Measurements from ENCODE around the gene SHMT1. TPM values are rescaled to one million over a fixed set of nuclear protein-coding genes. Genes with fewer than 3 reads are reported as not detected.

Gene SHMT1
- total RNA-seq, 4 donors from 2014 or later, result 17.4 to 30.6 (median 24.0) TPM

DNA sequence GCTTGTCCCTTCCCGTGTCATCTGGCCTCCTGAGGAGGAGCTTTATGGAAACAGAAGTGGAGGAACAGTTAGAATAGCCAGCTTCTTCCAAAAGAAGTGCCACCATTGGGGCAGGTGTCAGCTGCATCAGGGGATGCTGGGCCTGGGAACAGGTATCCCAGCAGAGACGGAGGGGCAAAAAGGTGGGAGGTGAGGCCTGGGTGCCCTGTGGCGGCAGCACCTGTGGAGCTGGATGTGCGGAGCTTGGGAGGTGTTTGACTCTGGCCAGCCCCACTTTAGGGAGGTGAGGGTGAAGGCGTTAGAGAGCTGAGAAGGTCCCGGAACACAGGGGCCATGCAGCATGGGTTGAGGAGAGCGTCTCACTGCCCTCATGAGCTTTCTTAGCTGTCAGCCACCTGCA is 43.0 kb downstream of the SHMT1 start:
- 73% methylated on average over 5 of the region's 7 CpGs for WGBS
- intact Hi-C loops (cut with DNase I), result no loop called here
- H3K27me3 ChIP-seq, result no peaks in the 10 kb centered on the region
- no peak for DNase-seq (ENCODE audit: extremely low spot score)
- no peak overlapping the region for H3K27ac ChIP-seq (replicated peaks in 1 of 4)
- TF ChIP-seq POLR2AphosphoS5 (IDR thresholded peaks at IDR 0.05) (no peak), CTCF (IDR thresholded peaks at IDR 0.05) (no peak), EP300 (IDR thresholded peaks at IDR 0.05) (no peak), POLR2A (IDR thresholded peaks at IDR 0.05; ENCODE audit: low read depth) (no peak)
- no peaks in the 10 kb centered on the region for H3K9me3 ChIP-seq
- peak overlapping the region in 2 of 4 donors; percentile 1 to 8 for H3K4me3 ChIP-seq
- peaks cover 30 to 79% (median 73%) of the 10 kb centered on the region in 4 donors for H3K36me3 ChIP-seq
- H3K4me1 ChIP-seq, result peaks cover 52 to 79% (median 60%) of the 10 kb centered on the region in 4 donors

DNA sequence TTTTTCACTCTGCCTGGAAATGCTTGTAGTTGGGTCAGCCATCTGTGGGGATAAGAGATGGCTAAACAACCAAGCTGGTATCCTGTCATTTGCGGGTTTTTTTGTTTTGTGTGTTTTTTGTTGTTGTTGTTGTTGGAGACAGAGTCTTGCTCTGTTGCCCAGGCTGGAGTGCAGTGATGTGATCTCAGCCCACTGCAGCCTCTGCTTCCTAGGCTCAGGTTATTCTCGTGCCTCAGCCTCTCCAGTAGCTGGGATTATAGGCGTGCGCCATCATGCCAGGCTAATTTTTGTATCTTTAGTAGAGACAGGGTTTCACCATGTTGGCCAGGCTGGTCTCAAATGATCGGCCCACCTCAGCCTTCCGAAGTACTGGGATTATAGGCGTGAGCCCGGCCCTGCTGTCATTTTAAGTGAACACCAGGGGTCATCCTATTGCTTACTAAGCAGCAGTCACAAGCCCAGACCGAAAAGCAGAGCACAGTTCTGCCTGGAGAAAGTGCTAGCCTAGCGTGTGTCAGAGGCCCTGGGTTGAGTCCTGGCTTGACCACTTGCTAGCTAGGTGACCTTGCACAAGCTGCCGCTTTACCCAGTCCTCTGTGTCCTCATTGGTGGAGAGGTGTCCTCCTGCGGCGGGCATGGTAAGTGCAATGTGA is 43.6 kb downstream of the SHMT1 start:
- TF ChIP-seq CTCF (IDR thresholded peaks at IDR 0.05), result peak; percentile 18 to 28 (median 21)
- TF ChIP-seq POLR2AphosphoS5 (IDR thresholded peaks at IDR 0.05), result no peak
- intact Hi-C loops (cut with DNase I), result no loop called here
- Histone ChIP-seq H3K36me3 (peaks cover 25 to 73% (median 67%) of the 10 kb centered on the region in 4 donors), H3K27ac (replicated peaks in 1 of 4) (no peak overlapping the region), H3K27me3 (no peaks in the 10 kb centered on the region), H3K4me1 (peaks cover 52 to 79% (median 58%) of the 10 kb centered on the region in 4 donors), H3K9me3 (no peaks in the 10 kb centered on the region), H3K4me3 (peak overlapping the region in 2 of 4 donors; percentile 1 to 8)
- no peak for DNase-seq (ENCODE audit: extremely low spot score)
- WGBS, result 54% methylated on average over 13 of the region's 13 CpGs

DNA sequence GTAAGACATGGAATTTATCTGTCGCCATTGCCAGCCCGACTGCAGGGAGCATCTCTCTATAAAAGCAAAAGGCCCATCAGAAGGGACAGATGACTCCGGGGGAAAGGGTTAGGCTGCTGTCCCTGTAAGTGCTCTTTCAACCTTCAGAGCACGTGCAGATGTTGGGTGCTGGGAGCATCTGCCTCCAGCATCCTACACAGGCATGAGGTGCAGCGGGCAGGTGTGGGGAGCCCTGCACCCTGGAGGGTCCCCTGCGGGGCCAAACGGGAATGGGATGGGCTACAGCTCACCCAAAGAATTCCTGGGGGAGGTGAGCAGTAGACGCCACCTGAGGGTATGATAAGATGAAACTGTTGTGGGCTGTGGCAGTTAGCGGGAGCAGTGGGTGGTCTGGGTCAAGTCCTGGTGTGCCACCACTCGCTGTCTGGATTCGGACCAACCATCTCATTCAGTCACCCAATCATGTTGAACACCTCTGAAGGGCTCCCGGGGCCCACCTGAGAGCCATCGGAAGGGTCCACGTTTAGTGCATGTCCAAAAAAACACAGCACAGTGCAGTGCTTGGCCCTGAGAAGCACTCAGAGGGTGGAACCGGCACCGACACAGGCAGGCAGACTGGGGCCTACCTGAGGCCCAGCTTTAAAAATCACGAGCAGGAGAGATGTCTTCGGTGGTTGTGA is 44.4 kb downstream of the SHMT1 start:
- Histone ChIP-seq H3K9me3 (no peaks in the 10 kb centered on the region), H3K27me3 (no peaks in the 10 kb centered on the region), H3K4me1 (peaks cover 56 to 83% (median 63%) of the 10 kb centered on the region in 4 donors), H3K27ac (replicated peaks in 1 of 4) (no peak overlapping the region), H3K36me3 (peaks cover 17 to 65% (median 59%) of the 10 kb centered on the region in 4 donors), H3K4me3 (peak overlapping the region in 2 of 4 donors; percentile 3 to 8)
- intact Hi-C loops (cut with DNase I), result no loop called here
- DNase-seq (ENCODE audit: extremely low spot score), result no peak
- WGBS, result 86% methylated on average over 17 of the region's 18 CpGs
- TF ChIP-seq EP300 (IDR thresholded peaks at IDR 0.05) (no peak), POLR2A (IDR thresholded peaks at IDR 0.05; ENCODE audit: low read depth) (no peak)

GRCh38 chr17:18318117-18318516 is 45.2 kb downstream of the SHMT1 start:
- peaks cover 9 to 57% (median 51%) of the 10 kb centered on the region in 4 donors for H3K36me3 ChIP-seq
- H3K27me3 ChIP-seq, result no peaks in the 10 kb centered on the region
- intact Hi-C loops (cut with DNase I), result no loop called here
- no peak for DNase-seq (ENCODE audit: extremely low spot score)
- peaks cover 64 to 83% (median 71%) of the 10 kb centered on the region in 4 donors for H3K4me1 ChIP-seq
- H3K27ac ChIP-seq (replicated peaks in 1 of 4), result no peak overlapping the region
- H3K9me3 ChIP-seq, result no peaks in the 10 kb centered on the region
- no peak for TF ChIP-seq POLR2AphosphoS5 (IDR thresholded peaks at IDR 0.05)
- TF ChIP-seq POLR2A (IDR thresholded peaks at IDR 0.05; ENCODE audit: low read depth), result no peak
- no peak for TF ChIP-seq CTCF (IDR thresholded peaks at IDR 0.05)
- TF ChIP-seq EP300 (IDR thresholded peaks at IDR 0.05), result no peak
- peak overlapping the region in 3 of 4 donors; percentile 2 to 17 (median 8) for H3K4me3 ChIP-seq
- WGBS, result 88% methylated on average over 7 of the region's 7 CpGs

GRCh38 chr17:18315961-18316360 is 47.4 kb downstream of the SHMT1 start:
- Histone ChIP-seq H3K27me3 (no peaks in the 10 kb centered on the region), H3K4me1 (peaks cover 72 to 86% (median 79%) of the 10 kb centered on the region in 4 donors), H3K27ac (replicated peaks in 1 of 4) (peak overlapping the region; percentile 86 to 88 (median 88)), H3K4me3 (peak overlapping the region; percentile 76 to 86 (median 82)), H3K36me3 (peaks cover 3 to 55% (median 41%) of the 10 kb centered on the region in 4 donors), H3K9me3 (no peaks in the 10 kb centered on the region)
- DNase-seq (ENCODE audit: extremely low spot score), result no peak
- intact Hi-C loops (cut with DNase I), result loop anchor here (2.0 kb wide), 1 partner anchor 47 kb away; the partner anchor contains the start of gene SHMT1
- 71% methylated on average over 11 of the region's 11 CpGs for WGBS
- TF ChIP-seq CTCF (IDR thresholded peaks at IDR 0.05), result no peak
- TF ChIP-seq EP300 (IDR thresholded peaks at IDR 0.05), result no peak
- no peak for TF ChIP-seq POLR2AphosphoS5 (IDR thresholded peaks at IDR 0.05)
- no peak for TF ChIP-seq POLR2A (IDR thresholded peaks at IDR 0.05; ENCODE audit: low read depth)

All from esophagus muscularis mucosa (tissue), 4 donors.